IPS DF 6.9 (cell line): ENCODE results near the gene LRRFIP1.
"Not testable (repeated sequence)": the region's sequence is repeated elsewhere in the genome, so short reads cannot be mapped to it uniquely, and the experiment has no call there.

ENCODE experiments used
- DNase-seq: peaks from one replicate; pipeline ENCODE4 v3.0.0-alpha.2; 2013; ENCODE audit warnings: low read depth, low spot score
- H3K27ac ChIP-seq: one replicate; pipeline ENCODE4 v1.5.1; 2013; ENCODE audit warnings: low read length, control low read depth
- H3K27me3 ChIP-seq: 2 replicates; pipeline ENCODE4 v1.6.1; 2013; ENCODE audit warnings: mild to moderate bottlenecking, low read length; ENCODE audit not compliant: control insufficient read depth, insufficient read depth
- H3K36me3 ChIP-seq: 2 replicates; pipeline ENCODE4 v1.6.1; 2013; ENCODE audit warnings: low read length; ENCODE audit not compliant: control insufficient read depth, insufficient read depth
- H3K4me1 ChIP-seq: 2 replicates; pipeline ENCODE4 v1.6.1; 2013; ENCODE audit warnings: low read length; ENCODE audit not compliant: control insufficient read depth, insufficient read depth
- H3K4me3 ChIP-seq: 2 replicates; pipeline ENCODE4 v1.5.1; 2013; ENCODE audit warnings: mild to moderate bottlenecking, low read length
- H3K9me3 ChIP-seq: 2 replicates; pipeline ENCODE4 v1.6.1; 2013; ENCODE audit warnings: low read length, inconsistent platforms; ENCODE audit not compliant: control insufficient read depth, insufficient read depth
- WGBS: extraction: QIAGEN DNeasy Blood & Tissue Kit; methylation state at CpG from one replicate; pipeline ENCODE4 v1.1.7; 2013; ENCODE audit warnings: mixed read lengths, missing lambda C conversion rate; ENCODE audit not compliant: insufficient read length, insufficient coverage; 5-methylcytosine and 5-hydroxymethylcytosine counted together

LRRFIP1 gene

GRCh38 chr2:237762291-237763182 is 135.2 kb downstream of the LRRFIP1 start:
- H3K36me3 ChIP-seq: not testable (repeated sequence)

GRCh38 chr2:237763812-237764211 is 136.4 kb downstream of the LRRFIP1 start:
- no CpG with 5 or more reads among the region's 10 CpGs for WGBS
- no peak overlapping the region for H3K4me3 ChIP-seq
- no peak overlapping the region for H3K27ac ChIP-seq
- peaks cover 8% of the 10 kb centered on the region; the same call in 1 of the 2 replicates for H3K36me3 ChIP-seq
- H3K27me3 ChIP-seq: no peaks in the 10 kb centered on the region
- no peak for DNase-seq
- H3K9me3 ChIP-seq: no peaks in the 10 kb centered on the region
- H3K4me1 ChIP-seq: no peaks in the 10 kb centered on the region

More at GRCh38 chr2:237762291-237763182, 135.2 kb downstream of the LRRFIP1 start:
- not testable (repeated sequence) for H3K4me3 ChIP-seq, DNase-seq, H3K4me1 ChIP-seq, H3K27me3 ChIP-seq, H3K9me3 ChIP-seq, H3K27ac ChIP-seq
- no CpG with 5 or more reads among the region's 9 CpGs for WGBS

- no CpG with 5 or more reads among the region's 6 CpGs for WGBS
- not testable (repeated sequence) for DNase-seq, H3K36me3 ChIP-seq
Measured at GRCh38 chr2:237765122-237765521, 137.7 kb downstream of the LRRFIP1 start.

GRCh38 chr2:237765875-237766274 is 138.5 kb downstream of the LRRFIP1 start:
- no CpG with 5 or more reads among the region's 8 CpGs for WGBS
- H3K27ac ChIP-seq: no peak overlapping the region

More at GRCh38 chr2:237765122-237765521, 137.7 kb downstream of the LRRFIP1 start:
- H3K4me3 ChIP-seq, H3K4me1 ChIP-seq, H3K27ac ChIP-seq, H3K9me3 ChIP-seq, H3K27me3 ChIP-seq: not testable (repeated sequence)

GRCh38 chr2:237766340-237766739 is 139.0 kb downstream of the LRRFIP1 start:
- Histone ChIP-seq H3K4me1 (no peaks in the 10 kb centered on the region), H3K36me3 (peaks cover 2% of the 10 kb centered on the region; the same call in 1 of the 2 replicates), H3K27me3 (no peaks in the 10 kb centered on the region), H3K4me3 (no peak overlapping the region), H3K27ac (no peak overlapping the region), H3K9me3 (no peaks in the 10 kb centered on the region)
- no peak for DNase-seq
- WGBS: no CpG with 5 or more reads among the region's 2 CpGs

More at GRCh38 chr2:237765875-237766274, 138.5 kb downstream of the LRRFIP1 start:
- Histone ChIP-seq H3K4me1 (no peaks in the 10 kb centered on the region), H3K9me3 (no peaks in the 10 kb centered on the region), H3K36me3 (peaks cover 2% of the 10 kb centered on the region; the same call in 1 of the 2 replicates), H3K4me3 (no peak overlapping the region), H3K27me3 (no peaks in the 10 kb centered on the region)
- DNase-seq: no peak

GRCh38 chr2:237772513-237772912 is 145.1 kb downstream of the LRRFIP1 start:
- no peak overlapping the region for H3K4me3 ChIP-seq
- DNase-seq: no peak
- no peaks in the 10 kb centered on the region for H3K9me3 ChIP-seq
- H3K27me3 ChIP-seq: no peaks in the 10 kb centered on the region
- H3K36me3 ChIP-seq: no peaks in the 10 kb centered on the region
- H3K27ac ChIP-seq: no peak overlapping the region
- no peaks in the 10 kb centered on the region for H3K4me1 ChIP-seq
- no CpG with 5 or more reads among the region's 3 CpGs for WGBS

- Histone ChIP-seq H3K36me3 (no peaks in the 10 kb centered on the region), H3K27ac (no peak overlapping the region), H3K27me3 (no peaks in the 10 kb centered on the region), H3K9me3 (no peaks in the 10 kb centered on the region), H3K4me3 (no peak overlapping the region), H3K4me1 (no peaks in the 10 kb centered on the region)
- DNase-seq: no peak
- WGBS: no CpG with 5 or more reads among the region's 15 CpGs
Measured at GRCh38 chr2:237773826-237774225, 146.4 kb downstream of the LRRFIP1 start.

GRCh38 chr2:237774811-237775553 is 147.6 kb downstream of the LRRFIP1 start:
- Histone ChIP-seq H3K27ac (no peak overlapping the region), H3K27me3 (no peaks in the 10 kb centered on the region), H3K4me3 (no peak overlapping the region), H3K9me3 (no peaks in the 10 kb centered on the region), H3K36me3 (no peaks in the 10 kb centered on the region), H3K4me1 (no peaks in the 10 kb centered on the region)
- no CpG with 5 or more reads among the region's 13 CpGs for WGBS
- peak; percentile 39 for DNase-seq

GRCh38 chr2:237779521-237779920 is 152.1 kb downstream of the LRRFIP1 start:
- no CpG with 5 or more reads among the region's 14 CpGs for WGBS
- H3K36me3 ChIP-seq: no peaks in the 10 kb centered on the region; the same call in 1 of the 2 replicates

GRCh38 chr2:237782181-237782580 is 154.8 kb downstream of the LRRFIP1 start:
- WGBS: no CpG with 5 or more reads among the region's 7 CpGs
- H3K4me1 ChIP-seq: no peaks in the 10 kb centered on the region
- H3K9me3 ChIP-seq: no peaks in the 10 kb centered on the region; the same call in 1 of the 2 replicates
- H3K27me3 ChIP-seq: no peaks in the 10 kb centered on the region
- no peak overlapping the region for H3K27ac ChIP-seq
- H3K4me3 ChIP-seq: no peak overlapping the region
- no peaks in the 10 kb centered on the region; the same call in 1 of the 2 replicates for H3K36me3 ChIP-seq
- no peak for DNase-seq

More at GRCh38 chr2:237779521-237779920, 152.1 kb downstream of the LRRFIP1 start:
- Histone ChIP-seq H3K27ac (no peak overlapping the region), H3K4me3 (no peak overlapping the region), H3K4me1 (no peaks in the 10 kb centered on the region), H3K27me3 (no peaks in the 10 kb centered on the region), H3K9me3 (no peaks in the 10 kb centered on the region)
- no peak for DNase-seq
